NCI-H2227 (cell line): Measurements from ENCODE around the gene TNS1.

Experiments
- DNase-seq: peaks from one replicate; lab custom pipeline; 2025; ENCODE audit not compliant: unreplicated experiment; lab: John Stamatoyannopoulos, UW

TNS1 gene

DNA sequence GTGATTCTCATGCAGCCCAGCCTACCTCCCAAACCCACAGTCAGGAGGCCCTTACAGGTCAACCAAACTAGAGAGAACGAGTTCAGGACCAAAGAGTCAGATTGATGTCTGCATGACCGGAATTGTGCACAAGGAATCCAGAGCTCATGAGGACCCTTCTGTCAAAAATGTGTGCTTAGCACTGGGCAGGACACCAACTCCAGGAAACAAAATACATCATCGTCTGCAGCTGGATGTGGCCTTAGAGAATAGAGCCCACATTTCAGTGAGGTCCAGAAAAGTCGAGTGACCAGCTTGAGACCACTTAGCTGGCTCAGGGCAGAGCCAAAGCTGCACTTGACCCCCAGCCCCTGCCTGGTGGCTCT lies 3.2 kb downstream of the TNS1 start:
- DNase-seq: no peak

DNA sequence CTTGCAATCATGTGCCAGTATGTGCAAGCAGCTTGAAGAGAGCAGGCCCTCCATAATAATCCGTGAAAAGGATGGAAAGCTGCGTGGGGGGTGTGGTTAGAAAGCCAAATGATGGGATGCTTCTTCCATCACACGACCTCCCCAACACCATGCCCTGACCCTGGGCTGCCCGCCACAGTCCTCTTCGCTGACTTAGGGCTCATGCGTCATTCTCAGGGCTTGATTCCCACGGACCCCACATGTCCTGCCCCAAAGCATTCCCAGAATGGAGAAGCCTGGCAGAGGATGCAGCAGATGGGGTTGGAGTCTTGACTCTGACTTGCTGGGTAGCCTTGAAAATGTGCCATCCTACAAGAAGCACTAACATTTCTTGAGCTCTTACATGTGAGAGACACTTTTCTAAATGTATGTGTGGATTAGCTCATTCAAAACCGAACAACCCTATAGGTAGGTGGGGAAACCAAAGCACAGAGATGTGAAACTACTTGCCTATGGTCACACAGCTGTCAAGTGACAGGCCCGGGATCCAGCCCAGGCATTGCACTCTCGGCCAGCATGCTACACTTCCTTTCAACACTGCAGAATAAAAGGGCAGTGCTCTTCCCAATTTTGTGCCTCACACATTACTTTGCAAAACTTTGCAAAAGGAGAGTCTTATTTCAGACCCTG lies 3.7 kb downstream of the TNS1 start:
- no peak for DNase-seq

- DNase-seq: no peak
Observed at GRCh38 chr2:217997510-217997909, 5.3 kb downstream of the TNS1 start.

- DNase-seq: no peak
Observed at GRCh38 chr2:217996361-217996760, 6.4 kb downstream of the TNS1 start.

- no peak for DNase-seq
Observed at GRCh38 chr2:217995731-217996231, 7.0 kb downstream of the TNS1 start.

DNA sequence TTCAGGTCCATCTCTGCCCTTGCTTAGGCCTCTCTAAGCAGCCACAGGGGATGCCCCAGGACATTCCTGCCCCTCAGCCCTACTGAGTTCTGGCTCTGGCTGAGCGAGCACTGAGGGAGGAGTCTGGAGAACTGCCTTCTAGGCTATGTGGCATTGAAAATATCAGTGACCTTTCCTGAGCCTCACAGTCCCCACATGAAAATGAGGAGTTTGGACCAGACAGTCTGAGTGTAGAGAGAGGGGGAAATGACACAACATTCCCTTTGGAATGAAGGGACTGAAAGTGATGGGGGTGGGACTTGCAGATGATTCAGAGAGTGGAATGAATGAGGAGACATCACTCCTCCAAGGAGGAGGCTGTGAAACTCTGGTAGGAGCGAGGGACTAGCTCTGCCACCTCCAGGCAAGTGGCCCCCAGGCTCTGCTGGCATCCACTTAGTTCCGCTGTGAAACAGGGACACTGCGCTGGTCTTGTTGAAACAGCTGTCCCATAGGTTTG lies 8.0 kb downstream of the TNS1 start:
- DNase-seq: no peak

DNA sequence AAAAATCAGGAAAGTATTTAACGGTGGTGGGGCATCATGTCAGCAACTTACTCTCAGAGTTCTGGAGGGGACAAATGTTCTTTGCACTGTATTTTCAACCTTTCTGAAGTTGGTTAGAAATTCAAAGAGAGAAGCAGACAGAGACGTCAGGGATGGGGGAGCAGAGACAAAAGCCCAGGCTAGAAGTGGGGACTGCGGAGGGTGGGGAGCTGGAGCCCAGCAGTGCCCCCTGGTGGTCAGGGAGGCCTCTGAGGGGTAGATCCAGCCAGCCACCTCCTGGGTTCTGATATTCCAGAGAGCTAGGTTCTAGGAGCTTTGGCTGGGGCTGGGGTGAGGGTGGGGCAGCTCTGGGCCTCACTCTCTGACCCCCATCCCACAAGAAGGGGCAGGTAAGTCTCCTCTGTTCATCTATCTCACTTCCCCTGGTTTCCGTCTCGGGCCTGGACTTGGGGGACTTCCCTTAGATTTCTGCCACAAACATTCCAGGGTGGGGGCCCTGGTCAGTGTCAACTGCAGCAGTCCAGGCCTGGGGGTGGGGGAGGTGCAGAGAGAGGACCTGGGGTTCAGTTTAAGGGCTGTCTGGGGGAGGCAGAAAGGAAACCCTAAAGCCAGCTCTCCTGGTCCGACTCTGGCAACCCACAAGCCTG lies 8.9 kb downstream of the TNS1 start:
- DNase-seq: peak; percentile 65

- no peak for DNase-seq
Observed at GRCh38 chr2:217993138-217993537, 9.7 kb downstream of the TNS1 start.

DNA sequence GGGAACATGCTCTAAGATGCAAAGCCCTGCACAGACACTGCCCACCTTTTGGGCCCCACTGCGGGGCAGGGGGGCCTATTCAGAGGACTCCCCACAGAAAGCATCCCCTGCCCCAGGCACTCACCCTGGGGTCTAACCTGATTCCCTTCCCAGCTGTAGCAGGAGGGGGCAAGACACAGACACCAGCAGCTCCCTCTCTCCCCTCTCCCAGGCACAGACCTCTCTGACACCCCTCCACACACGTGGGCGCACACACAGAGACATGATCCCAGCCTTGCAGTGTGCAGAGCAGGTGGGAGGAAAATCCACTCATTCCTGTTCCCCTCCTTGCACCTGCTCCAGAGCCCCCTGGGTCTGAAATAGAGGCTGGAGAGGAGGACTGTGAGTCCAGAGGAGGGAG lies 10.7 kb downstream of the TNS1 start:
- no peak for DNase-seq

GRCh38 chr2:217990791-217991465 lies 11.9 kb downstream of the TNS1 start:
- no peak for DNase-seq

- no peak for DNase-seq
Observed at GRCh38 chr2:217990389-217990788, 12.4 kb downstream of the TNS1 start.

DNA sequence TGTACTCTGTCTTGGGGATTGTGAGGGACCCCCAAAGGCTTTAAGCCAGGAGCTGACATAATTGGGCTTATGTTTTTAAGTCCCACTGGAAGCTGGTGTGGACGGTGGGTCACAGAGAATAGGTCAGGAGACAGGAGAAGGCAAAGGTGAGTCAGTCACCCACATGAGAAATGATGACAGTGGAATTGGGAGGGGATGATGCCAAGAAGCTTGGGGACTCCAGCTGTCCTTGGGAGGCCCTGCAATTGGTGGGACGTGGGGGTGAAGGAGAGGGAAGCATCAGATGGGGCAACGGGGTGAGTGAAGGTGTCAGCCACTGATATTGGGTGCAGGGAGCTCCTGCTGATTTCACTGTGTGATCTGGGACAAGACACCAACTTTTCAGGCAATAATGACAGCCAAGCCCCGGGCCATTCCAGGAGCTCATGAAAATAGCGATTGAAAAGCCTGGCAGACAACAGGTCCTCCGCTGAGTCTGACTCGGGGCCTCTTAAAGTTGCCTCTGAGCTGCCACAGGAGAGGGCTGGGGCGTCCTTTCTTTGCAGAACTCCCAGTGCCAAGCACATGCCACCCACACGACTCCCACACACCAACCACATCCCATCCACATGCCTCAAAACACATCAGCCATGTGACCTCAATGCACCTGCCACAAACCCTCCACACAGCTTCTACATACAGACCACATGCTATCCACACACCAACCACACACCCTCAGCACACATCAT lies 13.4 kb downstream of the TNS1 start:
- no peak for DNase-seq

- DNase-seq: no peak
Observed at GRCh38 chr2:217988840-217989204, 14.0 kb downstream of the TNS1 start.

DNA sequence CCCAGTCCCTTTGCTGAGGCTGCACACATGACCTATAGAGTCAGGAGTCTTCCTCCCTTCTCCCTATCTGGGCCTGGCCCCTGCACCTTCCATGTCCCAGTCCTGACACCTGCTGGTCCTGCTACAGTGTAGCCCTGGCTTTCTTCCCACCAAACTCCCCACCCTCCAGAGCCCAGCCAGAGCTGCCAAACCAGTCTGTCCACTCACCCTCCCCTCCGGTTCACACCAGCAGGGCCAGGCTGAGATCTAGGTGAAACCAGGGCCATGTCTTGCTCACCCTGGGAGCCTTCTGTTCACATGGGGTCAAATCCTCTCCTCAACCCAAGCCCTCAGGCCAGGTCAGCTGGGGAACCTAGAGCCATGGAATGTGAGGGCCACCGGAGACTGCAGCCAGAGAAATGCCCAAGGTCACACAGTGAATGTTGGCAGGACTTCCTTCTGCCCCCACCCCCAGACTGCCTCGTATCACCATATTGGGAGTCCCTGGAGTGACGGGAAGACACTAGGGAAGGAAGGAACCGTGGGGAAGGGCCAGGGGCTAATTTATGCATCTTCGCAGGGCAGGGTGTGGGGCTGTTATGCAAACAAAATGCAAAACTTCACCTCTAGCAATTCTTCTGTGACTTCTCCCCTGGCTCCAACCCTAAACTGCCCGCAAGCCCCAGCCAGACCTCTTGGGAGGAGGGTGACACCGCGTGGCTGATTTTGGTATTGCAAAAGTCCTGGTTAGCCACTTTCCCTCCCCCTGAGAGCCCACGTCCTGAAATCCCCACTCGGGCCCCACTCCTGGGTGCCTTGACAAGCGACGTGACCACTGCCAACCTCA lies 14.6 kb downstream of the TNS1 start:
- DNase-seq: peak; percentile 86

DNA sequence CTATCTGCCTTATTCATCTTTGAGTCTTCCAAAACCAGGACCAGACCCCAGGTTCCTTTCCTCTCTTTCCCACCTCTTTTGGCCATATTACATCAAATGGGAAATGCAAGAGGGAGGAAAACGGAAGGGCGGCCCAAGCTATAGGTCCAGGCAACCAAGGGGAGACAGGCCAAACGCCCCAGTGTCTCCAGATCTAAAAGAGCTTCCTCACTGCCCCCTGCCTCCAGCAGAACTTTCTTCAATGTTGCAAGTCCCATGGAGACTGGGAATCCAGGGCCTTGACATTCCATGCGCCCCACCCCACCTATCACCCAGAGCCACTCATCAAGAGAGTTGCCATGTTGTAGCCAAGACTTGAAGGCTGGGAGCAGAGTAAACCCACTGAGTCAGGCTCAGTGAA lies 15.4 kb downstream of the TNS1 start:
- DNase-seq: no peak

DNA sequence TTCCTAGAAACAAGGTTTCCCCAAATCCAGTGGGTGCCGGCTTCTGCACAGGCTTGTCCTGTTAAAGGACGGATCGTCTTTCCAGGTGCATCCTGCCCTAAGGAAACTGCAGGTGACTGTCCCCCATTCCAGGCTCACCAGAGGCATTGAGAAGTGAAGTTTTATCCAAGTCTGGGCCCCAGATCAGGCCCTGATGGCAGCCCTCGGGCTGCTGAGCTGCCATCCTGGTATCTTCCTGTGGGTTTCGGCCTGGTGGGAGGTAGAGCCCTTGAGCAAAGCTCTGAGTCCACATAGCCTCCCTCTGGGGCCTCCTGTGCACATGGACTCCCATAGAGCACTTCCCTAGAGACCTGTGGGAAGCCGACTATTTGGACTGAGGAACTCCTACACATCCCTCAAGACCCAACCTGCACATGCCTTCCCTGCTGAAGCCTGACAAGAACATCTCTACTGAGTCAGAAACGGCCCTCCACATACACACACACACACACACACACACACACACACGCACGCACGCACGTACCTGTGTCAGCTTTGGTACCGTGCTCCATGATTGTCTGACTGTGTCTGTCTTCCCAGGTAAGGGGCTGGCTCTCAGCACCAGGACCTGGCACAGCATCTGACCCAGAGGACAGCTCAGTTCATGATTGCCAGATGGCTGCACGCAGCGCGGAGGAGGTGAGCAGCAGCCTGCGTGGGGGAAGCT lies 16.4 kb downstream of the TNS1 start:
- DNase-seq: no peak

DNA sequence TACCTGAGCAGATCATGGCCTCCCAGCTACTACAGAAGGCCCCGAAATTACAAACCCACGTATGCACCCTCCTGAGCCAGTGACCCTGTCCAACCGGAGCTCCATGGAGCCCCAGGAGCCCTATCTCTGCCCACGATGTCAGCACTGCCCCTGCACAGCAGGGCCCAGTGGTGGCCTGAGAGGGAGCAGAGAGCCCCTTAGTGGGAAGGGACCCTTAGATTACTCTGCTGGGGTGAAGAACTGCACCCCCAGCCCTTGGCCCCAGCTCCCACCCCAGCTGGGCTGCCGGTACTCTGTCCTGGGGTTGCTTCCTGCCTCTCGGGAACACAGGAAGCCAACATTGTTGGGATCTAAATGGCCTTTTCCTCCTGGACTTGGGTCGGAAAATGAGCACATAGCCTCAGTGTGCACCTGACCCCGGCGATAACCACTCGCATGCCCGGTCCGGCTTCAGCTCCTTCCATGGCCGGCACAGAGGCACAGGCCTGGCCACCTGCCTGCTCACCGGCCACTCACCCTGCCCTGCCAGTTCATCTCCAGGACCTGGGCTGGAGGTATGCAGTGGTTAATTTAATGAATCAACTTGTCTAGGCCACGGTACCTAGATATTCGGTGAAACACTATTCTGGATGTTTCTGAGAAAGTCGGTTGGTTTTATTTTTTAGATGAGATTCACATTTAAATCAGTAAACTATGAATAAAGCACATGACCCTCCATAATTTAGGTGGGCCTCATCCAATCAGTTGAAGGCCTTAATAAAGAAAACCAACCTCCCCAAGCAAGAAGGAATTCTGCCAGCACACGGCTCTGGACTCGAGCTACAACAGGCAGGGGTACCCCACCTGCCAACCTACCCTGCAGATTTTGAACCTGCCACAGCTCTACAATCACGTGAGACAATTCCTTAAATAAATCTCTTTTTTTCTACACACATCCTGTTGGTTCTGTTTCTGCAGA lies 19.2 kb downstream of the TNS1 start:
- no peak for DNase-seq

- DNase-seq: no peak
Observed at GRCh38 chr2:217981971-217982370, 20.8 kb downstream of the TNS1 start.
